Astrocyte (in vitro differentiated cells and primary cell): ENCODE data around the gene TCF20. TPM values are rescaled to one million over a fixed set of nuclear protein-coding genes. Genes with fewer than 3 reads are reported as not detected.

ENCODE experiments used
- DNase-seq: peaks from one replicate; pipeline ENCODE4 v3.0.0-alpha.2; 2010; ENCODE audit warnings: low read depth
- FAIRE-seq: peaks from 2 replicates; lab custom pipeline; 2011; peaks lifted over from hg19 to GRCh38; lab: Jason Lieb, UNC
- H2AFZ ChIP-seq: 2 replicates; pipeline ENCODE4 v1.6.0; 2012; ENCODE audit warnings: low read depth, low read length, inconsistent platforms
- H3K27ac ChIP-seq: 2 replicates; pipeline ENCODE4 v1.5.1; 2011; ENCODE audit warnings: low read depth, low read length, inconsistent platforms
- H3K27me3 ChIP-seq: 2 replicates; pipeline ENCODE4 v1.6.0; 2011; ENCODE audit warnings: low read length, inconsistent platforms; ENCODE audit not compliant: insufficient read depth
- H3K36me3 ChIP-seq: 2 replicates; pipeline ENCODE4 v1.5.1; 2011; ENCODE audit warnings: low read length, inconsistent platforms; ENCODE audit not compliant: insufficient read depth
- H3K4me1 ChIP-seq: 2 replicates; pipeline ENCODE4 v1.5.1; 2011; ENCODE audit warnings: low read length, inconsistent platforms; ENCODE audit not compliant: insufficient read depth
- H3K4me2 ChIP-seq: 2 replicates; pipeline ENCODE4 v1.6.0; 2012; ENCODE audit warnings: low read length, inconsistent platforms
- H3K4me3 ChIP-seq: 2 replicates; pipeline ENCODE4 v1.5.1; 2011; ENCODE audit warnings: low read depth, mild to moderate bottlenecking, low read length, inconsistent platforms; ENCODE audit not compliant: insufficient read depth
- H3K79me2 ChIP-seq: 2 replicates; pipeline ENCODE4 v1.6.0; 2012; ENCODE audit warnings: mild to moderate bottlenecking, low read length, inconsistent platforms; ENCODE audit not compliant: insufficient read depth
- H3K9ac ChIP-seq: 2 replicates; pipeline ENCODE4 v1.6.0; 2012; ENCODE audit warnings: mild to moderate bottlenecking, low read length, inconsistent platforms
- H3K9me3 ChIP-seq: 2 replicates; pipeline ENCODE4 v1.5.1; 2012; ENCODE audit warnings: low read depth, mild to moderate bottlenecking, low read length, inconsistent platforms; ENCODE audit not compliant: insufficient read depth
- H4K20me1 ChIP-seq: 2 replicates; pipeline ENCODE4 v1.6.0; 2012; ENCODE audit warnings: low read length, inconsistent platforms; ENCODE audit not compliant: insufficient read depth
- H3K27ac Mint-ChIP-seq: one replicate; pipeline ENCODE4 v1.8.0; 2021; ENCODE audit warnings: mild to moderate bottlenecking, mixed read lengths; ENCODE audit not compliant: unreplicated experiment
- H3K27me3 Mint-ChIP-seq: one replicate; pipeline ENCODE4 v1.8.0; 2021; ENCODE audit warnings: low read depth, mixed read lengths; ENCODE audit not compliant: unreplicated experiment
- H3K36me3 Mint-ChIP-seq: one replicate; pipeline ENCODE4 v1.8.0; 2021; ENCODE audit warnings: low read depth, mixed read lengths; ENCODE audit not compliant: unreplicated experiment
- H3K4me1 Mint-ChIP-seq: one replicate; pipeline ENCODE4 v1.8.0; 2021; ENCODE audit warnings: low read depth, mixed read lengths; ENCODE audit not compliant: unreplicated experiment
- H3K4me3 Mint-ChIP-seq: one replicate; pipeline ENCODE4 v1.8.0; 2021; ENCODE audit warnings: mild to moderate bottlenecking, moderate library complexity, mixed read lengths; ENCODE audit not compliant: unreplicated experiment
- H3K9me3 Mint-ChIP-seq: one replicate; pipeline ENCODE4 v1.8.0; 2021; ENCODE audit warnings: mild to moderate bottlenecking, mixed read lengths; ENCODE audit not compliant: unreplicated experiment
- CTCF ChIP-seq: IDR thresholded peaks from 2 replicates; pipeline ENCODE4 v1.5.1; 2011; ENCODE audit warnings: low read depth, mild to moderate bottlenecking, inconsistent platforms, low read length, moderate library complexity; ENCODE audit not compliant: insufficient read depth
- EZH2 ChIP-seq: IDR thresholded peaks from 2 replicates; pipeline ENCODE4 v1.6.1; 2012; ENCODE audit warnings: mild to moderate bottlenecking, low read length, inconsistent platforms; ENCODE audit not compliant: insufficient read depth
- total RNA-seq: library from RNA; stranded (reverse); gene quantifications from 2 replicates; pipeline ENCODE4 v1.2.1, GENCODE V29; 2021

TCF20 gene
- total RNA-seq, 1 donor from 2014 or later = 37.6 TPM

- no peak overlapping the region for H3K4me2 ChIP-seq
- no peak overlapping the region for H2AFZ ChIP-seq
- no peaks in the 10 kb centered on the region for H3K79me2 ChIP-seq
- FAIRE-seq = no peak
- H3K4me3 ChIP-seq = no peak overlapping the region
- Mint-ChIP-seq H3K4me3 (no peak overlapping the region), H3K27ac (no peak overlapping the region), H3K9me3 (no peaks in the 10 kb centered on the region), H3K27me3 (peaks cover 40% of the 10 kb centered on the region), H3K4me1 (no peaks in the 10 kb centered on the region), H3K36me3 (no peaks in the 10 kb centered on the region)
- TF ChIP-seq EZH2 (no peak), CTCF (no peak)
- peaks cover 67% of the 10 kb centered on the region for H4K20me1 ChIP-seq
- DNase-seq = peak; percentile 12
- no peaks in the 10 kb centered on the region for H3K36me3 ChIP-seq
- H3K9ac ChIP-seq = no peak overlapping the region
- H3K27me3 ChIP-seq = no peaks in the 10 kb centered on the region
- H3K9me3 ChIP-seq = no peaks in the 10 kb centered on the region
- no peaks in the 10 kb centered on the region for H3K4me1 ChIP-seq
- no peak overlapping the region for H3K27ac ChIP-seq
These were observed 23.9 kb upstream of the TCF20 start for GRCh38 chr22:42294034-42294985.

GRCh38 chr22:42292732-42293520 lies 22.5 kb upstream of the TCF20 start:
- H4K20me1 ChIP-seq = peaks cover 70% of the 10 kb centered on the region
- no peak overlapping the region for H2AFZ ChIP-seq
- Mint-ChIP-seq H3K27ac (no peak overlapping the region), H3K27me3 (peaks cover 40% of the 10 kb centered on the region), H3K4me1 (no peaks in the 10 kb centered on the region), H3K9me3 (no peaks in the 10 kb centered on the region), H3K36me3 (no peaks in the 10 kb centered on the region), H3K4me3 (no peak overlapping the region)
- no peak overlapping the region for H3K4me2 ChIP-seq
- no peak for TF ChIP-seq EZH2
- no peak for TF ChIP-seq CTCF
- H3K4me3 ChIP-seq = no peak overlapping the region
- H3K36me3 ChIP-seq = no peaks in the 10 kb centered on the region
- no peaks in the 10 kb centered on the region for H3K4me1 ChIP-seq
- H3K27ac ChIP-seq = no peak overlapping the region
- H3K9me3 ChIP-seq = no peaks in the 10 kb centered on the region
- DNase-seq (no peak), FAIRE-seq (no peak)
- H3K27me3 ChIP-seq = no peaks in the 10 kb centered on the region
- H3K79me2 ChIP-seq = no peaks in the 10 kb centered on the region
- no peak overlapping the region for H3K9ac ChIP-seq
